DND-41 (cell line): ENCODE measurements around the gene DGKI.

ENCODE experiments used
- ATAC-seq: fragments of 200-7000 bp; cut with Tn5 transposase; 3 replicates; pipeline ENCODE4 v1.9.1; 2021; ENCODE audit warnings: low read depth; ENCODE audit not compliant: insufficient read depth
- DNase-seq: peaks from one replicate; pipeline ENCODE4 v3.0.0-alpha.2; 2020
- H2AFZ ChIP-seq: 2 replicates; pipeline ENCODE4 v1.6.0; 2012; ENCODE audit warnings: low read depth, low read length
- H3K27ac ChIP-seq: 2 replicates; pipeline ENCODE4 v1.5.1; 2012; ENCODE audit warnings: low read length, inconsistent platforms
- H3K27me3 ChIP-seq: fragments of 200-600 bp; sonication (generic); 2 replicates; pipeline ENCODE4 v1.6.0; 2012; ENCODE audit warnings: low read length, mild to moderate bottlenecking, inconsistent platforms; ENCODE audit not compliant: insufficient read depth, poor library complexity
- H3K36me3 ChIP-seq: 2 replicates; pipeline ENCODE4 v1.5.1; 2012; ENCODE audit warnings: low read length, inconsistent platforms; ENCODE audit not compliant: insufficient read depth
- H3K4me1 ChIP-seq: 2 replicates; pipeline ENCODE4 v1.5.1; 2012; ENCODE audit warnings: mild to moderate bottlenecking, low read length; ENCODE audit not compliant: insufficient read depth
- H3K4me2 ChIP-seq: 2 replicates; pipeline ENCODE4 v1.6.0; 2012; ENCODE audit warnings: mild to moderate bottlenecking, moderate library complexity, low read length, inconsistent platforms; ENCODE audit not compliant: insufficient read depth
- H3K4me3 ChIP-seq, 2 experiments: fragments of 200-600 bp in 1 of 2; shearing (Covaris generic) in 1 of 2; 2 replicates each; pipeline ENCODE4 v1.5.1; 2012 to 2016; ENCODE audit warnings: inconsistent platforms in 2 of 2, low read length in 2 of 2, mild to moderate bottlenecking in 2 of 2, low read depth in 1 of 2, moderate library complexity in 1 of 2
- H3K79me2 ChIP-seq: 2 replicates; pipeline ENCODE4 v1.6.0; 2012; ENCODE audit warnings: low read length, inconsistent platforms; ENCODE audit not compliant: insufficient read depth
- H3K9ac ChIP-seq: 2 replicates; pipeline ENCODE4 v1.6.0; 2012; ENCODE audit warnings: low read depth, mild to moderate bottlenecking, inconsistent platforms, low read length, moderate library complexity
- H3K9me3 ChIP-seq: 2 replicates; pipeline ENCODE4 v1.5.1; 2012; ENCODE audit warnings: low read length, moderate library complexity, mild to moderate bottlenecking, inconsistent platforms; ENCODE audit not compliant: insufficient read depth, severe bottlenecking
- H4K20me1 ChIP-seq: 2 replicates; pipeline ENCODE4 v1.6.0; 2012; ENCODE audit warnings: low read length; ENCODE audit not compliant: insufficient read depth
- EZH2 ChIP-seq: IDR thresholded peaks from 3 replicates; pipeline ENCODE4 v1.6.1; 2012; ENCODE audit warnings: borderline replicate concordance, low read depth, mild to moderate bottlenecking, moderate library complexity, low read length, inconsistent platforms; ENCODE audit not compliant: severe bottlenecking
- TF ChIP-seq, protein P1 (sequence below): IDR thresholded peaks from 2 replicates; pipeline ENCODE4 v1.5.1; 2012; ENCODE audit warnings: borderline replicate concordance, low read length, moderate library complexity, mild to moderate bottlenecking; ENCODE audit not compliant: poor library complexity, severe bottlenecking; ENCODE audit errors: extremely low read depth

The DGKI gene

DNA sequence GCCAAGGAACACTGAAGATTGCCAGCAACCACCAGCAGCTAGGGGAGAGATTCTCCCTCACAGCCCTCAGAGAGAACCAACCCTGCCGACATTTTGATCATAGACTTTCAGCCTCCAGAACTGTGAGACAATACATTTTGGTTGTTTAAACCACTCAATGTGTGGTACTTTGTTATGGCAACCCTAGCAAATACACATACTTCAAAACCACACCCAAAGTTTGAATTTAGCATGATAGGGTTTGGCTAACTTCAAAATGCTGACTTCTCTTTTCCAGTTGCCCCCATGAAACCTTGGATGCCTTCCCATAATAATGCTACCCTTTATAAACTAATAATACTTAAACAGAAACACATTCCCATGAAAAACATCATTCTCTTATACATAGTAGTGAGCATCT, 149.8 kb downstream of the DGKI start:
- no peak for TF ChIP-seq EZH2
- TF ChIP-seq, protein P1, sequence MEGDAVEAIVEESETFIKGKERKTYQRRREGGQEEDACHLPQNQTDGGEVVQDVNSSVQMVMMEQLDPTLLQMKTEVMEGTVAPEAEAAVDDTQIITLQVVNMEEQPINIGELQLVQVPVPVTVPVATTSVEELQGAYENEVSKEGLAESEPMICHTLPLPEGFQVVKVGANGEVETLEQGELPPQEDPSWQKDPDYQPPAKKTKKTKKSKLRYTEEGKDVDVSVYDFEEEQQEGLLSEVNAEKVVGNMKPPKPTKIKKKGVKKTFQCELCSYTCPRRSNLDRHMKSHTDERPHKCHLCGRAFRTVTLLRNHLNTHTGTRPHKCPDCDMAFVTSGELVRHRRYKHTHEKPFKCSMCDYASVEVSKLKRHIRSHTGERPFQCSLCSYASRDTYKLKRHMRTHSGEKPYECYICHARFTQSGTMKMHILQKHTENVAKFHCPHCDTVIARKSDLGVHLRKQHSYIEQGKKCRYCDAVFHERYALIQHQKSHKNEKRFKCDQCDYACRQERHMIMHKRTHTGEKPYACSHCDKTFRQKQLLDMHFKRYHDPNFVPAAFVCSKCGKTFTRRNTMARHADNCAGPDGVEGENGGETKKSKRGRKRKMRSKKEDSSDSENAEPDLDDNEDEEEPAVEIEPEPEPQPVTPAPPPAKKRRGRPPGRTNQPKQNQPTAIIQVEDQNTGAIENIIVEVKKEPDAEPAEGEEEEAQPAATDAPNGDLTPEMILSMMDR: no peak
- Histone ChIP-seq H2AFZ (no peak overlapping the region), H3K4me3 (no peak overlapping the region), H3K9me3 (no peaks in the 10 kb centered on the region), H4K20me1 (no peaks in the 10 kb centered on the region), H3K4me2 (no peak overlapping the region), H3K9ac (no peak overlapping the region), H3K4me1 (no peaks in the 10 kb centered on the region), H3K79me2 (no peaks in the 10 kb centered on the region), H3K27ac (no peak overlapping the region), H3K36me3 (no peaks in the 10 kb centered on the region), H3K27me3 (no peaks in the 10 kb centered on the region)
- DNase-seq: no peak
- ATAC-seq: no peak

DNA sequence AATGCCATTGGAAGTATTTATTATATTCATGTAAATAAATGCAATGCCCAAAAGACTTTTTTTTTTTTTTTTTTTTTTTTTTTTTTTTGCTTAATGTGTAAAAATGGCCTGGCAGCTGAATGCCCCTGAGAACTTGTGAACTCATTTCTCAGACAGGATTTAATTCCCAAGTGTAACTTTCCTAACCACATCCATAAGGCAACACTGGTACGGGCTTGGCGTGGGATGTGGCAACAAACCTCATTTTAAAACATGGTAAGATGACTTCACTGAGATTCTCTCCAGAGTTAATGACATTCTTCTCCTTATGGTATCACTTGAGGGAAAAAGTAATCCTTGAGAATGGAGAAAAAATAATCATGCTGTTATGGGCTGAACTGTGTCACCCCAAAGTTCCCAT, 150.4 kb downstream of the DGKI start:
- H3K79me2 ChIP-seq: no peaks in the 10 kb centered on the region
- no peak for TF ChIP-seq EZH2
- TF ChIP-seq, protein P1: no peak
- no peak overlapping the region for H3K9ac ChIP-seq

DNA sequence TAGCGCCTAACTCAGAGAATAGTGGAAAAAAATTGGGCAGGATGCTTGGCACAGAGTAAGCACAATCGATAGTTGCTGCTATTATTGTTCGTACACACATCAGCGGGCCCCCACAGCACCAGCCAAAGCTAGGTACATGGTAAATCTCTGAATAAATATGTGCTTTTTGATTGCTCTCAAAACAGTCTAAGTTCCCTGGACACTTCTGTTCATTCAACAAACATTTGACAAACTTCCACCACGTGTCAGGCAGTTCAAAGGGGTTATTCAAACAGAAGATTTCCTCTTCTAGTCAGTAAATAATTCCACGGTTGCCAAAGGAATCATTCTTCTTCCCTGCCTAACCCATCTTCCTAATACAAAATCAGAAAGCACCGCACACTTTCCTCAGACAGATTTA, 150.8 kb downstream of the DGKI start:
- no peak overlapping the region for H3K4me2 ChIP-seq
- no peaks in the 10 kb centered on the region for H3K36me3 ChIP-seq
- ATAC-seq (no peak), DNase-seq (no peak)
- no peaks in the 10 kb centered on the region for H4K20me1 ChIP-seq
- TF ChIP-seq, protein P1: no peak
- no peak for TF ChIP-seq EZH2
- H2AFZ ChIP-seq: no peak overlapping the region
- no peak overlapping the region for H3K9ac ChIP-seq
- H3K79me2 ChIP-seq: no peaks in the 10 kb centered on the region
- no peak overlapping the region for H3K27ac ChIP-seq
- no peaks in the 10 kb centered on the region for H3K27me3 ChIP-seq
- H3K4me3 ChIP-seq: no peak overlapping the region
- H3K9me3 ChIP-seq: no peaks in the 10 kb centered on the region
- H3K4me1 ChIP-seq: no peaks in the 10 kb centered on the region

More for the DNA sequence above, 150.4 kb downstream of the DGKI start:
- H4K20me1 ChIP-seq: no peaks in the 10 kb centered on the region
- DNase-seq (no peak), ATAC-seq (no peak)
- no peaks in the 10 kb centered on the region for H3K4me1 ChIP-seq
- no peak overlapping the region for H2AFZ ChIP-seq
- no peak overlapping the region for H3K27ac ChIP-seq
- no peak overlapping the region for H3K4me3 ChIP-seq
- H3K36me3 ChIP-seq: no peaks in the 10 kb centered on the region
- no peaks in the 10 kb centered on the region for H3K9me3 ChIP-seq
- no peaks in the 10 kb centered on the region for H3K27me3 ChIP-seq
- no peak overlapping the region for H3K4me2 ChIP-seq

DNA sequence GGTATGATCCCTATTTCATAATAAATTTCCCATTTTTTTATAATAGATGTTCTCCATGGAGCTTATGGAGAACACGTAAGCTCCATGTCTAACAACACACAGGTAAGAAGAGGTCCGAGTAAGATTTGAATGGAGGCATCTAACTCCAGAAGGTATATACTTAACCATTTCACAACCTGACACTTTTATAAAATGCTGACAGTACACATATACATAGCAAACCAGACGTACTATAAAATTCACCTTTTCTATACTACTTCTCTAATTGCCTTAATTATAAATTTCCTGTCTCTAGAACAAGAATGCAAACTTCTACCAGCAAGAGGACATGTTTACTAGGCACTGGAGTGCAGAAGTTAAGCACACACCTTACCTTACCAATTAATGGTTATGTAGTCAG, 151.3 kb downstream of the DGKI start:
- ATAC-seq (no peak), DNase-seq (no peak)
- H3K27me3 ChIP-seq: no peaks in the 10 kb centered on the region
- no peak overlapping the region for H2AFZ ChIP-seq
- no peaks in the 10 kb centered on the region for H4K20me1 ChIP-seq
- no peak overlapping the region for H3K9ac ChIP-seq
- no peak overlapping the region for H3K27ac ChIP-seq
- H3K4me2 ChIP-seq: no peak overlapping the region
- no peak overlapping the region for H3K4me3 ChIP-seq
- H3K4me1 ChIP-seq: no peaks in the 10 kb centered on the region
- H3K79me2 ChIP-seq: no peaks in the 10 kb centered on the region
- TF ChIP-seq EZH2: no peak
- TF ChIP-seq, protein P1: no peak
- no peaks in the 10 kb centered on the region for H3K9me3 ChIP-seq
- H3K36me3 ChIP-seq: no peaks in the 10 kb centered on the region
